Left ventricle myocardium inferior (tissue), 1 donor: ENCODE data around the gene TCF4. TPM values are rescaled to one million over a fixed set of nuclear protein-coding genes. Genes with fewer than 3 reads are reported as not detected.
A peak's percentile ranks its signal among the peaks of the same experiment; 100 is the strongest.

Source experiments
- DNase-seq: peaks from one replicate; pipeline ENCODE4 v3.0.0-alpha.2; 2020
- H3K27ac ChIP-seq: fragments of 200-600 bp; replicated peaks from 2 replicates; pipeline ENCODE4 v1.8.0; 2021
- H3K27me3 ChIP-seq: fragments of 200-600 bp; 2 replicates; pipeline ENCODE4 v1.8.0; 2021; ENCODE audit warnings: low read depth
- H3K36me3 ChIP-seq: fragments of 200-600 bp; 2 replicates; pipeline ENCODE4 v1.8.0; 2021
- H3K4me1 ChIP-seq: fragments of 200-600 bp; 2 replicates; pipeline ENCODE4 v1.8.0; 2021
- H3K4me3 ChIP-seq: fragments of 200-600 bp; 2 replicates; pipeline ENCODE4 v1.8.0; 2021; ENCODE audit warnings: mild to moderate bottlenecking, moderate library complexity
- H3K9me3 ChIP-seq: fragments of 200-600 bp; replicated peaks from 2 replicates; pipeline ENCODE4 v1.8.0; 2021
- CTCF ChIP-seq: fragments of 200-600 bp; IDR thresholded peaks from 2 replicates; pipeline ENCODE4 v1.8.0; 2021; ENCODE audit warnings: antibody characterized with exemption, mild to moderate bottlenecking, borderline replicate concordance
- intact Hi-C: fragments of 100-400 bp; cut with micrococcal nuclease; formaldehyde crosslinking; loops from one replicate; pipeline ENCODE4 v1.11.0; 2022
- total RNA-seq: library from RNA; stranded (reverse); fragmentation: NEBNext Ultra II Directional; extraction: Animal tissue kit (Norgen Biotek cat#: 25700); gene quantifications from one replicate; pipeline ENCODE4 v1.2.1, GENCODE V29; 2021
- donor health status: DM: no; HTN: yes; CAD: no; lungs with severe emphysema.

The TCF4 gene
- total RNA-seq, 1 donor from 2014 or later = 58.9 TPM

- peaks cover 51% of the 10 kb centered on the region for H3K4me1 ChIP-seq
- no peaks in the 10 kb centered on the region for H3K36me3 ChIP-seq
- no peak for DNase-seq
- peak overlapping the region; percentile 81 for H3K27ac ChIP-seq
- H3K27me3 ChIP-seq = no peaks in the 10 kb centered on the region
- no peak for TF ChIP-seq CTCF
- H3K9me3 ChIP-seq = no peaks in the 10 kb centered on the region
- intact Hi-C loops = loop anchor here (10.0 kb wide), 2 partner anchors 61 to 171 kb away; no protein-coding TSS in a partner anchor
- peak overlapping the region; percentile 24 for H3K4me3 ChIP-seq
Observed at GRCh38 chr18:55405475-55405874, 182.5 kb downstream of the TCF4 start.

GRCh38 chr18:55404832-55405465, 183.0 kb downstream of the TCF4 start:
- H3K36me3 ChIP-seq = no peaks in the 10 kb centered on the region
- intact Hi-C loops = loop anchor here (10.0 kb wide), 2 partner anchors 60 to 170 kb away; no protein-coding TSS in a partner anchor
- H3K27ac ChIP-seq = peak overlapping the region; percentile 81
- H3K9me3 ChIP-seq = no peaks in the 10 kb centered on the region
- TF ChIP-seq CTCF = no peak
- no peaks in the 10 kb centered on the region for H3K27me3 ChIP-seq
- no peak for DNase-seq
- H3K4me3 ChIP-seq = peak overlapping the region; percentile 24
- peaks cover 51% of the 10 kb centered on the region for H3K4me1 ChIP-seq

- Histone ChIP-seq H3K36me3 (no peaks in the 10 kb centered on the region), H3K27me3 (no peaks in the 10 kb centered on the region), H3K4me3 (peak overlapping the region; percentile 55), H3K4me1 (peaks cover 54% of the 10 kb centered on the region), H3K27ac (peak overlapping the region; percentile 81), H3K9me3 (no peaks in the 10 kb centered on the region)
- intact Hi-C loops = loop anchor here (10.0 kb wide), 2 partner anchors 59 to 169 kb away; no protein-coding TSS in a partner anchor
- no peak for DNase-seq
- no peak for TF ChIP-seq CTCF
Observed at GRCh38 chr18:55404136-55404830, 183.7 kb downstream of the TCF4 start.

- Histone ChIP-seq H3K4me3 (peak overlapping the region; percentile 55), H3K9me3 (no peaks in the 10 kb centered on the region), H3K4me1 (peaks cover 62% of the 10 kb centered on the region), H3K27ac (peak overlapping the region; percentile 81), H3K27me3 (no peaks in the 10 kb centered on the region), H3K36me3 (no peaks in the 10 kb centered on the region)
- intact Hi-C loops = loop anchor here (10.0 kb wide), 2 partner anchors 59 to 169 kb away; no protein-coding TSS in a partner anchor
- TF ChIP-seq CTCF = no peak
- no peak for DNase-seq
Observed at GRCh38 chr18:55403421-55403949, 184.5 kb downstream of the TCF4 start.

- DNase-seq = no peak
- peaks cover 68% of the 10 kb centered on the region for H3K4me1 ChIP-seq
- TF ChIP-seq CTCF = no peak
Observed at GRCh38 chr18:55402731-55403405, 185.1 kb downstream of the TCF4 start.

More at GRCh38 chr18:55402731-55403405, 185.1 kb downstream of the TCF4 start:
- H3K36me3 ChIP-seq = no peaks in the 10 kb centered on the region
- intact Hi-C loops = loop anchor here (10.0 kb wide), 2 partner anchors 58 to 168 kb away; no protein-coding TSS in a partner anchor
- peak overlapping the region; percentile 81 for H3K27ac ChIP-seq
- H3K27me3 ChIP-seq = no peaks in the 10 kb centered on the region
- no peaks in the 10 kb centered on the region for H3K9me3 ChIP-seq
- peak overlapping the region; percentile 55 for H3K4me3 ChIP-seq
